Measurements from ENCODE around the gene LIMCH1. TPM values are rescaled to one million over a fixed set of nuclear protein-coding genes. Genes with fewer than 3 reads are reported as not detected.
A peak's percentile ranks its signal among the peaks of the same experiment; 100 is the strongest.

LIMCH1 gene
- polyA plus RNA-seq, 1 donor (not counting 4 experiments of a cell fraction or from before 2014, with no cell fraction given): 1.1 TPM

- Histone ChIP-seq H3K4me1 (ENCODE audit: control insufficient read depth, extremely low read depth, insufficient read depth, low read length) (peaks cover 17% of the 10 kb centered on the region), H3K79me2 (ENCODE audit: control insufficient read depth, insufficient read depth, low read length) (no peaks in the 10 kb centered on the region), H2AFZ (ENCODE audit: control insufficient read depth, low read length) (no peak overlapping the region), H4K20me1 (ENCODE audit: control insufficient read depth, extremely low read depth, insufficient read depth, low read length) (no peaks in the 10 kb centered on the region), H3K27me3 (ENCODE audit: control insufficient read depth, extremely low read depth, insufficient read depth, low read length) (peaks cover 3% of the 10 kb centered on the region), H3K27ac (ENCODE audit: control insufficient read depth, insufficient read depth, low read length) (no peak overlapping the region), H3K4me3 (ENCODE audit: control insufficient read depth in 2 of 3, extremely low read depth in 1 of 3, insufficient read depth in 2 of 3, low read depth in 1 of 3, low read length in 3 of 3) (no peak overlapping the region), H3K36me3 (ENCODE audit: control insufficient read depth in 2 of 2, extremely low read depth in 1 of 2, insufficient read depth in 2 of 2, low read length in 2 of 2) (no peaks in the 10 kb centered on the region), H3K9me1 (ENCODE audit: control insufficient read depth, extremely low read depth, insufficient read depth, low read length) (no peaks in the 10 kb centered on the region), H3K9ac (ENCODE audit: control insufficient read depth, extremely low read depth, insufficient read depth, low read length) (no peak overlapping the region), H3K9me3 (ENCODE audit: control insufficient read depth, low read depth, low read length) (no peaks in the 10 kb centered on the region), H3K4me2 (ENCODE audit: control insufficient read depth, extremely low read depth, insufficient read depth, low read depth, low read length) (no peak overlapping the region)
- FAIRE-seq (no peak), DNase-seq (ENCODE audit: low read depth, low spot score) (no peak)
- dilution Hi-C loops (cut with MboI; ENCODE audit: extremely low pct_ligation_motif_present, low sequenced_read_pairs): no loop called here
- no peak for TF ChIP-seq EZH2 (IDR thresholded peaks at IDR 0.05; ENCODE audit: low read length)
- TF ChIP-seq CTCF (optimal IDR thresholded peaks at IDR 0.05 in 1 of 3, IDR thresholded peaks at IDR 0.05 in 1 of 3, conservative IDR thresholded peaks at IDR 0.05 in 1 of 3; ENCODE audit: extremely low read depth in 1 of 3, insufficient read depth in 2 of 3, low read length in 3 of 3): no peak
Observed at GRCh38 chr4:41537292-41537890, 566 bp upstream of the LIMCH1 start.

- no peak overlapping the region for H2AFZ ChIP-seq (ENCODE audit: control insufficient read depth, low read length)
- H3K4me3 ChIP-seq (ENCODE audit: control insufficient read depth in 2 of 3, extremely low read depth in 1 of 3, insufficient read depth in 2 of 3, low read depth in 1 of 3, low read length in 3 of 3): no peak overlapping the region
- H3K27ac ChIP-seq (ENCODE audit: control insufficient read depth, insufficient read depth, low read length): no peak overlapping the region
Observed at GRCh38 chr4:41538887-41539498, 1.0 kb downstream of the LIMCH1 start.

More at GRCh38 chr4:41538887-41539498, 1.0 kb downstream of the LIMCH1 start:
- dilution Hi-C loops (cut with MboI; ENCODE audit: extremely low pct_ligation_motif_present, low sequenced_read_pairs): no loop called here
- H3K36me3 ChIP-seq (ENCODE audit: control insufficient read depth in 2 of 2, extremely low read depth in 1 of 2, insufficient read depth in 2 of 2, low read length in 2 of 2): no peaks in the 10 kb centered on the region
- H3K4me1 ChIP-seq (ENCODE audit: control insufficient read depth, extremely low read depth, insufficient read depth, low read length): peaks cover 17% of the 10 kb centered on the region
- no peak for DNase-seq (ENCODE audit: low read depth, low spot score)
- no peaks in the 10 kb centered on the region for H3K9me1 ChIP-seq (ENCODE audit: control insufficient read depth, extremely low read depth, insufficient read depth, low read length)
- H3K4me2 ChIP-seq (ENCODE audit: control insufficient read depth, extremely low read depth, insufficient read depth, low read depth, low read length): peak overlapping the region; percentile 55
- FAIRE-seq: no peak
- H3K9me3 ChIP-seq (ENCODE audit: control insufficient read depth, low read depth, low read length): no peaks in the 10 kb centered on the region
- no peaks in the 10 kb centered on the region for H4K20me1 ChIP-seq (ENCODE audit: control insufficient read depth, extremely low read depth, insufficient read depth, low read length)
- no peak overlapping the region for H3K9ac ChIP-seq (ENCODE audit: control insufficient read depth, extremely low read depth, insufficient read depth, low read length)
- TF ChIP-seq EZH2 (IDR thresholded peaks at IDR 0.05; ENCODE audit: low read length): no peak
- no peak for TF ChIP-seq CTCF (optimal IDR thresholded peaks at IDR 0.05 in 1 of 3, IDR thresholded peaks at IDR 0.05 in 1 of 3, conservative IDR thresholded peaks at IDR 0.05 in 1 of 3; ENCODE audit: extremely low read depth in 1 of 3, insufficient read depth in 2 of 3, low read length in 3 of 3)
- H3K27me3 ChIP-seq (ENCODE audit: control insufficient read depth, extremely low read depth, insufficient read depth, low read length): peaks cover 3% of the 10 kb centered on the region
- no peaks in the 10 kb centered on the region for H3K79me2 ChIP-seq (ENCODE audit: control insufficient read depth, insufficient read depth, low read length)

Data from keratinocyte (primary cell).